ENCODE results near the gene NOPCHAP1.
"Not testable (repeated sequence)": the region's sequence is repeated elsewhere in the genome, so short reads cannot be mapped to it uniquely, and the experiment has no call there.

Gene NOPCHAP1

GRCh38 chr12:104966677-104967076 is 19.4 kb upstream of the NOPCHAP1 start:
- DNase-seq, result no peak

- DNase-seq, result no peak
These were observed 16.8 kb upstream of the NOPCHAP1 start for GRCh38 chr12:104969343-104969742.

GRCh38 chr12:104971306-104971705 is 14.8 kb upstream of the NOPCHAP1 start:
- no peak for DNase-seq

GRCh38 chr12:104973250-104973649 is 12.9 kb upstream of the NOPCHAP1 start:
- DNase-seq, result no peak

- DNase-seq, result no peak
These were observed 11.4 kb upstream of the NOPCHAP1 start for GRCh38 chr12:104974626-104975290.

- no peak for DNase-seq
These were observed 10.4 kb upstream of the NOPCHAP1 start for GRCh38 chr12:104975587-104976343.

GRCh38 chr12:104976703-104977102 is 9.4 kb upstream of the NOPCHAP1 start:
- DNase-seq, result no peak

GRCh38 chr12:104977688-104978087 is 8.4 kb upstream of the NOPCHAP1 start:
- not testable (repeated sequence) for DNase-seq

- DNase-seq, result no peak
These were observed 910 bp upstream of the NOPCHAP1 start for GRCh38 chr12:104985206-104985605.

GRCh38 chr12:104990950-104991349 is 4.8 kb downstream of the NOPCHAP1 start:
- no peak for DNase-seq

- no peak for DNase-seq
These were observed 5.5 kb downstream of the NOPCHAP1 start for GRCh38 chr12:104991565-104992128.

GRCh38 chr12:104994336-104994735 is 8.2 kb downstream of the NOPCHAP1 start:
- DNase-seq, result no peak

- DNase-seq, result no peak
These were observed 11.4 kb downstream of the NOPCHAP1 start for GRCh38 chr12:104997541-104997940.

- no peak for DNase-seq
These were observed 12.6 kb downstream of the NOPCHAP1 start for GRCh38 chr12:104998423-104999346.

GRCh38 chr12:104999347-104999685 is 13.2 kb downstream of the NOPCHAP1 start:
- DNase-seq, result no peak

- DNase-seq, result no peak
These were observed 15.4 kb downstream of the NOPCHAP1 start for GRCh38 chr12:105001476-105001875.

GRCh38 chr12:105013892-105014291 is 27.8 kb downstream of the NOPCHAP1 start:
- no peak for DNase-seq

- DNase-seq, result no peak
These were observed 28.5 kb downstream of the NOPCHAP1 start for GRCh38 chr12:105014603-105015002.

- DNase-seq, result no peak
These were observed 29.4 kb downstream of the NOPCHAP1 start for GRCh38 chr12:105015543-105015942.

GRCh38 chr12:105018012-105018411 is 31.9 kb downstream of the NOPCHAP1 start:
- no peak for DNase-seq

- no peak for DNase-seq
These were observed 32.7 kb downstream of the NOPCHAP1 start for GRCh38 chr12:105018776-105019175.

- DNase-seq, result no peak
These were observed 34.3 kb downstream of the NOPCHAP1 start for GRCh38 chr12:105020241-105020962.
